Upper lobe of left lung (tissue), 6 donors: Measurements from ENCODE around the gene GAK. TPM values are rescaled to one million over a fixed set of nuclear protein-coding genes. Genes with fewer than 3 reads are reported as not detected.

ENCODE experiments used
- ATAC-seq, 2 donors: fragments of 200-7000 bp; cut with Tn5 transposase; one replicate each; pipeline ENCODE4 v1.9.1; 2022; ENCODE audit warnings: mild to moderate bottlenecking in 2 of 2, moderate library complexity in 2 of 2; ENCODE audit not compliant: low FRiP score in 2 of 2
- DNase-seq, 2 donors: peaks; one replicate each; pipeline ENCODE4 v3.0.0-alpha.2; 2019 to 2020
- H3K27ac ChIP-seq, 4 donors: fragments of 200-600 bp; sonication (generic); one replicate each; pipeline ENCODE4 v1.5.1; 2016 to 2019
- H3K27me3 ChIP-seq, 4 donors: fragments of 200-600 bp; sonication (generic); one replicate each; pipeline ENCODE4 v1.5.1; 2017 to 2019
- H3K36me3 ChIP-seq, 4 donors: fragments of 200-600 bp; sonication (generic); one replicate each; pipeline ENCODE4 v1.5.1; 2016 to 2019
- H3K4me1 ChIP-seq, 4 donors: fragments of 200-600 bp; sonication (generic); one replicate each; pipeline ENCODE4 v1.5.1; 2018 to 2019
- H3K4me3 ChIP-seq, 4 donors: fragments of 200-600 bp; sonication (generic); one replicate each; pipeline ENCODE4 v1.5.1; 2017 to 2019; ENCODE audit warnings: mild to moderate bottlenecking in 2 of 4, moderate library complexity in 1 of 4
- H3K9me3 ChIP-seq, 4 donors: fragments of 200-600 bp; sonication (generic); one replicate each; pipeline ENCODE4 v1.5.1; 2018 to 2019
- EP300 ChIP-seq, 4 donors: sonication (generic); formaldehyde crosslinking; IDR thresholded peaks; one replicate each; pipeline ENCODE4 v1.5.1; 2017; ENCODE audit warnings: antibody characterized with exemption in 4 of 4, control low read depth in 2 of 4
- POLR2A ChIP-seq, 4 donors: fragments of 450-650 bp; IDR thresholded peaks; one replicate each; pipeline ENCODE4 v1.5.1; 2016 to 2017; ENCODE audit warnings: antibody characterized with exemption in 4 of 4, mild to moderate bottlenecking in 2 of 4
- POLR2AphosphoS5 ChIP-seq, 2 donors: sonication (generic); formaldehyde crosslinking; IDR thresholded peaks; one replicate each; pipeline ENCODE4 v1.5.1; 2017; ENCODE audit warnings: antibody characterized with exemption in 2 of 2
- WGBS, 2 donors: methylation state at CpG; one replicate each; pipeline ENCODE4 v1.1.5; 2017 to 2018; 5-methylcytosine and 5-hydroxymethylcytosine counted together
- total RNA-seq, 6 donors: library from RNA; depleted of rRNA in 4 of 6; stranded (reverse); fragments of >200 nt in 4 of 6; gene quantifications; one replicate each; pipeline versions ENCODE4 v1.1.0 to v1.2.1, GENCODE V29; 2016 to 2021
- TF ChIP-seq, protein P1 (sequence below), 6 experiments: fragments of 450-650 bp in 4 of 6; fragments of 200-600 bp in 2 of 6; sonication (generic) in 2 of 6; IDR thresholded peaks; one replicate each; pipeline ENCODE4 v1.5.1; 2016 to 2019; ENCODE audit warnings: antibody characterized with exemption in 6 of 6
- donor health status: DM: no; HTN: no; CAD: no; lungs with moderate emphysema.
- donor health status: DM: no; HTN: yes; CAD: no; lungs with severe emphysema.

Gene GAK
- total RNA-seq, 6 donors from 2014 or later, result 116 to 380 (median 154) TPM

DNA sequence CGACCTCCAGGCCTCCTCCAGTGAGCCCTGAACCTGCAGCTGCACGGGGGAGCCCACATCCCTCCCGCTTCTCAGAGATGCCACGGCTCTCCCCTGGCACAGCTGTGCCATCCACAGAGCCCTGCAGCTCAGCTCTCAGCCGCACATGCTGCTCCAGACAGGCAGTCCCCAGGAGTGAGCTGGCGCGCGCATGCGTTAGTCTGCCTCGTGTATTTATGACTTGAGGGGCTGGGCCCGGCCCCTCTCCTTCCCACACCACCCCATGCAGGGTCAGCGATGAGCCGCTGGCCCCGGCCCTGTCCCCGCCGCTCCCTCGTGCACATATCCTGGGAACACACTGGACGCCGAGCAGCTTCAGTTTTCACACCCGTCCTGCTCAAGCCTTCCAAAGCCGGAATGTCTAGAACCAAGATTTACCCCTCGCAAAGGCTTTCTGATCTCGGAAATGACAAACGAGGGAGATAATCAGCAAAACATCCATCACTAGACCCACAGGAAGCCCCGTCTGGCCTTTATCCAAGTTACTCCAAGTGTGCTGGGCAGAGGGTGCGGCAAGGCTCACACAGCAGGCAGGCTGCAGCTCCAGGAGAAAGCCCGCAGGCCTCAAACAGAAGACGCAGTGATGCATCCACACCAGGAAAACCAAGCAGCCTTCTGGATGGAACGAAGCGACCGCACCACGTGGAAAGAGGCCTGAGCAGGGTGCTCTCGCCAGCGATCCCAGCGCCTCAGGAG, 24.3 kb downstream of the GAK start:
- Histone ChIP-seq H3K27me3 (no peaks in the 10 kb centered on the region), H3K9me3 (no peaks in the 10 kb centered on the region), H3K36me3 (peaks cover 8 to 61% (median 47%) of the 10 kb centered on the region in 4 donors), H3K4me3 (no peak overlapping the region), H3K27ac (peak overlapping the region in 2 of 4 donors; percentile 72 to 75), H3K4me1 (peaks cover 7 to 28% (median 25%) of the 10 kb centered on the region in 4 donors)
- DNase-seq (peak in 1 of 2 donors; percentile 71), ATAC-seq (no peak)
- 64 to 71% methylated on average over 31 to 35 of the region's 35 CpGs for WGBS, 2 donors
- TF ChIP-seq POLR2AphosphoS5 (IDR thresholded peaks at IDR 0.05) (peak in 1 of 2 donors; percentile 18), POLR2A (IDR thresholded peaks at IDR 0.05) (no peak), EP300 (IDR thresholded peaks at IDR 0.05) (peak in 1 of 4 donors; percentile 40)
- TF ChIP-seq, protein P1, sequence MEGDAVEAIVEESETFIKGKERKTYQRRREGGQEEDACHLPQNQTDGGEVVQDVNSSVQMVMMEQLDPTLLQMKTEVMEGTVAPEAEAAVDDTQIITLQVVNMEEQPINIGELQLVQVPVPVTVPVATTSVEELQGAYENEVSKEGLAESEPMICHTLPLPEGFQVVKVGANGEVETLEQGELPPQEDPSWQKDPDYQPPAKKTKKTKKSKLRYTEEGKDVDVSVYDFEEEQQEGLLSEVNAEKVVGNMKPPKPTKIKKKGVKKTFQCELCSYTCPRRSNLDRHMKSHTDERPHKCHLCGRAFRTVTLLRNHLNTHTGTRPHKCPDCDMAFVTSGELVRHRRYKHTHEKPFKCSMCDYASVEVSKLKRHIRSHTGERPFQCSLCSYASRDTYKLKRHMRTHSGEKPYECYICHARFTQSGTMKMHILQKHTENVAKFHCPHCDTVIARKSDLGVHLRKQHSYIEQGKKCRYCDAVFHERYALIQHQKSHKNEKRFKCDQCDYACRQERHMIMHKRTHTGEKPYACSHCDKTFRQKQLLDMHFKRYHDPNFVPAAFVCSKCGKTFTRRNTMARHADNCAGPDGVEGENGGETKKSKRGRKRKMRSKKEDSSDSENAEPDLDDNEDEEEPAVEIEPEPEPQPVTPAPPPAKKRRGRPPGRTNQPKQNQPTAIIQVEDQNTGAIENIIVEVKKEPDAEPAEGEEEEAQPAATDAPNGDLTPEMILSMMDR (IDR thresholded peaks at IDR 0.05), result no peak

DNA sequence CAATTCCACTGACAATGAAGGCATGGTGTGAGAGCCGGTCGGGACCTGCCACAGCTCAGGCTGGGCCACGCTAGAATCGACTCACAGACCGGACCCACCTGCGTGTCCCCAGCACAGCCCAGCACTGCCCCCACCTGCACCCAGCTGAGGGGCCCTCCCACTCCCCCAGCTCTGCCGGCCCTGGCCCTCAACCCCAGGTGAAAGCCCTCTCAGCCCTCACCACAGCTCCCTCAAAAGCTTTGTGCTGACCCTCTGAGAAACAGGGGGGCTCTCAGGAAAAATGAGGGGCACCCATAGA, 25.1 kb downstream of the GAK start:
- TF ChIP-seq, protein P1 (IDR thresholded peaks at IDR 0.05), result no peak
- TF ChIP-seq POLR2AphosphoS5 (IDR thresholded peaks at IDR 0.05) (no peak), POLR2A (IDR thresholded peaks at IDR 0.05) (no peak), EP300 (IDR thresholded peaks at IDR 0.05) (no peak)
- H3K4me1 ChIP-seq, result peaks cover 7 to 24% (median 20%) of the 10 kb centered on the region in 4 donors
- H3K36me3 ChIP-seq, result peaks cover 8 to 60% (median 43%) of the 10 kb centered on the region in 4 donors
- DNase-seq (no peak), ATAC-seq (no peak)
- no peaks in the 10 kb centered on the region for H3K27me3 ChIP-seq
- no peaks in the 10 kb centered on the region for H3K9me3 ChIP-seq
- no peak overlapping the region for H3K4me3 ChIP-seq
- H3K27ac ChIP-seq, result peak overlapping the region in 2 of 4 donors; percentile 72 to 75
- 93% methylated on average over 7 of the region's 7 CpGs; no CpG with 5 or more reads in 1 of the 2 donors for WGBS, 2 donors

DNA sequence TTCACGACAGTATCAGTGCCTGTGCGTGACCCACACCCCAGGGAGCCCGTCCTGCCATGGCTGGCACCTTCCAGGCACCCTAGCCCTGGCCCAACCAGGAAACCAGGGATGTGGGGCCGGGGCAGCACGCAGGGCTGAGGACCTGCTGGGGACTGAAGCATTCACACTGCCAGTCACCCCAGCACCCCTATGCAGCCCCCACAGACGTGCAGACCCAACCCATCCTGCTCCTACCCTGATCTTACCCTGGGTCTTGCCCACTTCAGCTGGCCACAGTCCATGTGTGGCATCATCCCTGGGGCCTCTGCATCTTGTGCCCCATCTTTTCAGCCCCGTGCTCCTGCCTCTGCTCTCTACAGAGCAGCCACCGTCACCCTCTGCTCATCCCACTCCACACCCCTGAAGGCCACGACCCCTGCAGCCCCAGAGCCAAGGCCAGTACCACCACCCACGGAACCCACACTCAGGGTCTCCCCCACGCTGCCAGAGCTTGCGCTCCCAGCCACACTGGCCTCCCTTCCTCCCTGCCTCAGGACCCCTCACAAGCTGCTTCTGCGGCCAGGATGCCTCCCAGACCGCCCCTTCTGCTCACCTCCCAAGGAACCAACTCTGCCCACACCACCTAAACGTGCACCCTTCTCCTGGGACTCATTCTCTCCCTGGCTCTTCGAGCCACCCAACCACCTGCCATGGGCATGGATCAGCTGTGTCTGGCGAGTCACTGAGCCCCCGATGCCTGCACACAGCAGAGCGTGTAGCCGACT, 25.6 kb downstream of the GAK start:
- ATAC-seq (no peak), DNase-seq (no peak)
- Histone ChIP-seq H3K4me3 (no peak overlapping the region), H3K27ac (peak overlapping the region in 2 of 4 donors; percentile 72 to 75), H3K9me3 (no peaks in the 10 kb centered on the region), H3K4me1 (peaks cover 7 to 20% (median 15%) of the 10 kb centered on the region in 4 donors), H3K36me3 (peaks cover 8 to 59% (median 38%) of the 10 kb centered on the region in 4 donors), H3K27me3 (no peaks in the 10 kb centered on the region)
- WGBS, 2 donors, result 95 to 96% methylated on average over 16 to 20 of the region's 20 CpGs
- TF ChIP-seq POLR2AphosphoS5 (IDR thresholded peaks at IDR 0.05), result no peak

DNA sequence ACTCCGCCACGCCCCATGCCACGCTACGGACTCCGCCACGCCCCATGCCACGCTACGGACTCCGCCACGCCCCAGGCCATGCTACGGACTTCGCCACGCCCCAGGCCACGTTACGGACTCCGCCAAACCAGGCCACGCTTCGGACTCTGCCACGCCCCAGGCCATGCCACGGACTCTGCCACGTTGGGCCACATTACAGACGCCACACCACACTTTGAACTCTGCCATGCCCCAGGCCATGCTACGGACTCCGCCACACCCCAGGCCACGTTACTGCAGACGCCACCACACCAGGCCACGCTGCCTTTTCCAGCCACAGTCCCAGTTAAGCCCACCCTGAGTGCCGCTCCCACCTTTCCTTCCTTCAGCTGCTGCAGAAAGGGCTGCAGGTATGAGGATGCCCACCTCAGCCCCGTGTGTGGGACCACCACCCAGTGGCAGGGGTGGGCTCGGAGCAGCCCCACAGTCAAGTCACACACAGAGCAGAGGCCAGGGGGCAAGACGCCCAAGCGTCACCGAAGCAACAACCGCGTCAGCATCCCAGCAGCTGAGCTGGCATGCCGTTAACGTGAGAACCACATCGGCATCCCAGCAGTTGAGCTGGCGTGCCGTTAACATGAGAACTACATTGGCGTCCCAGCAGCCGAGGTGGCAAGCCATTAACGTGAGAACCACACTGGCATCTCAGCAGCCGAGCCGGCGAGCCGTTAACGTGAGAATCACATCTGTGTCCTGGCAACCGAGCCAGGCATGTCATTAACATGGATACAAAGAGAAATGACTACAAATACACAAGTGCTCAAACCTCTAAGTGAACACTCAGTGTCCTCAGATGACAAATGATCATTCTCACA, 26.4 kb downstream of the GAK start:
- 97% methylated on average over 49 of the region's 49 CpGs for WGBS, 2 donors
- Histone ChIP-seq H3K27me3 (no peaks in the 10 kb centered on the region), H3K9me3 (no peaks in the 10 kb centered on the region), H3K4me3 (no peak overlapping the region), H3K36me3 (peaks cover 8 to 58% (median 33%) of the 10 kb centered on the region in 4 donors), H3K27ac (no peak overlapping the region), H3K4me1 (peaks cover 7 to 15% (median 13%) of the 10 kb centered on the region in 4 donors)
- ATAC-seq (no peak), DNase-seq (peak in 1 of 2 donors; percentile 74)
- no peak for TF ChIP-seq POLR2AphosphoS5 (IDR thresholded peaks at IDR 0.05)
- no peak for TF ChIP-seq POLR2A (IDR thresholded peaks at IDR 0.05)
- TF ChIP-seq EP300 (IDR thresholded peaks at IDR 0.05), result no peak
- TF ChIP-seq, protein P1 (IDR thresholded peaks at IDR 0.05), result no peak
